Renal cortex interstitium (tissue), 11 donors: Measurements from ENCODE around the gene PDAP1. TPM values are rescaled to one million over a fixed set of nuclear protein-coding genes. Genes with fewer than 3 reads are reported as not detected.
A peak's percentile ranks its signal among the peaks of the same experiment; 100 is the strongest.
"Not testable (repeated sequence)": the region's sequence is repeated elsewhere in the genome, so short reads cannot be mapped to it uniquely, and the experiment has no call there.

Source experiments
- DNase-seq, 11 donors: peaks; one replicate each; pipeline ENCODE4 v3.0.0-alpha.2; 2013; ENCODE audit warnings: low read depth in 9 of 11, low spot score in 4 of 11; ENCODE audit errors: extremely low read depth in 1 of 11
- polyA plus RNA-seq, 3 donors: library from polyadenylated mRNA; unstranded; fragments of 120-200 nt; gene quantifications; one replicate each; pipeline ENCODE4 v1.2.1, GENCODE V29; 2013; ENCODE audit not compliant: insufficient read length in 3 of 3

The PDAP1 gene
- polyA plus RNA-seq, 3 donors: 137 to 171 (median 142) TPM

- no peak for DNase-seq
Observed at GRCh38 chr7:99385564-99385963, 22.8 kb downstream of the PDAP1 start.

- DNase-seq: no peak
Observed at GRCh38 chr7:99384523-99384922, 23.9 kb downstream of the PDAP1 start.

DNA sequence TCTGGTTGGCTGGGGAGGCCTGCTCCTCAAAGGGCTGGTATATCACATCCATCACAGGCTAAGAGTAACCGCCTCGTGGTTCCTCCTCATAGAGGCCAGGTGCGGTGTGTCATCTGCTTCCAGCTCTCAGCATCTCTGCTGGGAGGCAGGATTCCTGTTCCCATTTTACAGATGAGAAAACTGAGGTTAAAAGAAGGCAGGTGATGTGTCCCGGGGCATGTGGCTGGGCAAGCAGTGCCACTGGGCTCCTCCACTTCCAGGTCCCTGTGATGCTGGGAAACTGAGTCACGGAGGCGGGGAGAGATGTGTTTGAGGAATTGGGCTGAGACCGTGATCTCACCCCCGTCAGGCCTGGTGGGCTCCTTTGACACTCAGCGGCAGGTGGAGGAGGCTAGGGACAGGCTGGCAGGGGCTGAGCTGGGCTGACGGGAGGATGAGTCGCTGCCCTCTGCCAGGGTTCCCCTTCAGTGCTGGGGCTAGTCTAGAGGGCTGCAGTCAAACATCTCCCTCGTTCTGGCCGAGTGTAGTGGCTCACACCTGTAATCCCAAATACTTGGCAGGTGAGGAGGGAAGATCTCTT, 24.5 kb downstream of the PDAP1 start:
- no peak for DNase-seq

- no peak for DNase-seq
Observed at GRCh38 chr7:99383203-99383602, 25.2 kb downstream of the PDAP1 start.

- DNase-seq: no peak
Observed at GRCh38 chr7:99381664-99382075, 26.7 kb downstream of the PDAP1 start.

- no peak for DNase-seq
Observed at GRCh38 chr7:99380823-99381663, 27.4 kb downstream of the PDAP1 start.

- DNase-seq: no peak
Observed at GRCh38 chr7:99380032-99380822, 28.2 kb downstream of the PDAP1 start.

GRCh38 chr7:99379693-99380031, 28.7 kb downstream of the PDAP1 start:
- DNase-seq: not testable (repeated sequence)

DNA sequence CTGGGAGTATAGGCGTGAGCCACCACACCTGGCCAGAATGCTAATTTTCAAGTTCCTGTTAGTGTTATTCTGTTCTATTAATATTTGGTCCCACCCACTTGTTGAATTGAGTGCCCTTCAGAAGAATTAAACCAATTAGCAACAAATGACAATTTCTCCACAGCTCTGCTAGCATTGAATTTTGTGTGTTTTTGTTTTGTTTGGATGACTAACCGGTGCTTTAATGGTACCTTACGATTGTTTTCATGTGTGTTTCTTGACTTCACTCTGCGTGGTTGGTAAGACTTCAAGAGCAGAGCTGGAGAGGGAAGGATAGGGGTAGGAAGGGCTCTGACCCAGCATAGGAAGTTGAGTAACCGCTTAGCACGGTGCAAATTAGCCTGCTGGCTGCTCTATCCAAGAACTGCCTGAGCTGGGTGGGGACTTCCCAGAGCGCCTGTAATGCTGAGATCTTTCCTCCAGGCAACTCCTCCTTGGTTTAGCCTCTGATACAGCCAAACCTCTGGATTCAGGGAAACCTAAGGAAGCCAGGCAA, 29.3 kb downstream of the PDAP1 start:
- no peak for DNase-seq

GRCh38 chr7:99375070-99375807, 33.2 kb downstream of the PDAP1 start:
- DNase-seq: no peak

DNA sequence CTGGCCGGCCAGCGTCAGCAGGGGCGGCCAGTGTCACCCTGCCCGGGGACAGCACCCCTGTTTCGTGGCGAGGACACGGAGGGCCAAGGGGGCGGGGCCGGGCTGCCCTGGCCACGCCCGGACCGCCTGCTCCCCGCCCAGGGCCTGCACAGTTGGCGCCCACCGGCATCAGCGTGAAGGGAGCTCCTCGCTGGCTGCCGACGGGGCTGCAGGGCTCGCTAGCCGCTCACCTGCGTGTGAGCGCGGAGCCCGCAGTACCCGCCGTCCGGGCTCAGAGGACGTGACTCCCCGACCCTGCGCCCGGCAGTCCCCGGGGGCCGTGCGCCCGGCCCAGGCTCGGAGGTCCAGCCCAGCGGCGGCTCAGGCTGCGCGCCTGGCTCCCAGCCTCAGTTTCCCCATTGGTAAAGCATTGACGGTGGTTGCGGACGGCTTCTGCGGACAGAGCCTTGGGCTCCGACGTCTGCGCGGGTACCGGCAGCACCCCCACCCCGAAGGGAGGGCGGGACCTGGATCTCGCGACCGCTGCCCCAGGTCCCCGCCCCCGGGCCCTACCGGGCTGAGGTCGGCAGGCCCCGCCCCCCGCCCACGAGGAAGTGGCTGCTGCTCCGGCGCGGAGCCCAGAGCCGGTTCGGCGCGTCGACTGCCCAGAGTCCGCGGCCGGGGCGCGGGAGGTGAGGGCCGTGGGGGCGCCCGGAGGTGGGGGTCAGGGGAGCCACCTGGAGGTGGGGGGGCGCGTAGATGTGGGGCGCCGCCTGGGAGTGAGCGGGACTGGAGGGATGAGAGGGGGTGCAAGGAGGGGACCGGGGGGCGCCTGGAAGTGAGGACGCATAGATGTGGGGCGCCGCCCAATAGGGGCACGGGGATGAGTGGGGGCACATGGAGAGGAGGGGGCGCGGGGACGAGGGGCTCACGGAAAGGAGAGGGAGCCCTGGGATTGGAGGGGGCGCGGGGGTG, 34.0 kb downstream of the PDAP1 start, which contains the start of gene ARPC1B:
Gene ARPC1B, plus strand, starts transcription at position 620 of the 954 bp plus-strand sequence. CDS start 10,985 bp downstream, outside the sequence.
- DNase-seq: no peak

GRCh38 chr7:99373091-99374066, 35.0 kb downstream of the PDAP1 start:
- DNase-seq: no peak

GRCh38 chr7:99372275-99373090, 35.9 kb downstream of the PDAP1 start:
- DNase-seq: peak in 3 of 11 donors; percentile 50 to 71 (median 69)

GRCh38 chr7:99371376-99371920, 36.9 kb downstream of the PDAP1 start:
- no peak for DNase-seq

GRCh38 chr7:99369767-99370391, 38.5 kb downstream of the PDAP1 start:
- no peak for DNase-seq
